ENCODE data around the gene NBEAL2.

Gene NBEAL2

DNA sequence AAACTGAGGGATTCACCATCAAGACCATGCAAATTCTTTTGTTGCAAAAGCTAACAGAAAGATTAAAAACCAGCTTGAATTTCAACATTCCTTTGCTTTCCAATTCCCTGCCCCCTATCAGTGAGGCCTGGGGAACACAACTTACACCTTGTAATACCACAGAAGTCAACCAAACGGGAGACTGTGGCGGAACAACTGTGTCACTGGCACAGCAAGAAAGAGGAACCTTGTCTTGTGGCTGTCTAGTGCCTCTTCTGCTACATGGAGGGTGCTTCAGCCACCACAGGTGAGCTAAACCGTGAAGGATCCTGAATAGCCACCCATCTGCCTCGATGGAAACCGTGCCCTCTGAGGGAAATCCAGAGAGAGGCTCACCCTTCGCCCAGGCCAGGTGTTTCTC is 14.3 kb upstream of the NBEAL2 start:
- H3K4me3 ChIP-seq (ENCODE audit: low read depth, low read length) = no peak overlapping the region
- DNase-seq (ENCODE audit: low read depth, low spot score) = no peak
- POLR2A ChIA-PET = interaction anchor here (1.4 kb wide), 1 partner anchor 11 kb away, joined by 4 read pairs; no protein-coding TSS in a partner anchor
- TF ChIP-seq CTCF (IDR thresholded peaks at IDR 0.05; ENCODE audit: insufficient read depth, low read length, missing control alignments) = no peak
- CTCF ChIA-PET = interaction anchor here (0.6 to 1.4 kb wide), 2 partner anchors 8 to 29 kb away, joined by 3 to 4 read pairs; no protein-coding TSS in a partner anchor

DNA sequence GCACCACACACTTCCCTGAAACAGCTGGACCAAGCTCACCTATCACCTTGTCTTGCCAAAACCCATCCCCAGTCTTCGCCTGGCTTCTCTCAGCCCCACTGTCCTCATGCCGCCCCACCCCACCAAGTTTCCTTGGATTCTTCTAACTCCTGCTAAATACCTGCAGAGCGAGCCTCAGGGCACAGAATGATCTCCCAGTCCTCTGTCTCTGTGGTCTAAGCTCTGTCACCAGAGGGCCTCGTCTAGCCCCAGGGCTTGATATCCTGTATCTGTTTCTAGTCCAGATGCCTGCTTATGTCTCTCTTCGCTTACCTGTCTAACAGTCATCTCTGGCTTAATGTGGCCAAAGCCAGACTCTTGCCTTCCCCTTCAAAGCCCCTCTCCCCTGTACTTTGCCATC is 12.7 kb upstream of the NBEAL2 start:
- TF ChIP-seq CTCF (IDR thresholded peaks at IDR 0.05; ENCODE audit: insufficient read depth, low read length, missing control alignments) = no peak
- no peak overlapping the region for H3K4me3 ChIP-seq (ENCODE audit: low read depth, low read length)
- ChIA-PET CTCF (interaction anchor here (1.0 kb wide), 1 partner anchor 31 kb away, joined by 3 read pairs; no protein-coding TSS in a partner anchor), POLR2A (interaction anchor here (1.4 kb wide), 1 partner anchor 9 kb away, joined by 4 read pairs; no protein-coding TSS in a partner anchor)
- no peak for DNase-seq (ENCODE audit: low read depth, low spot score)

DNA sequence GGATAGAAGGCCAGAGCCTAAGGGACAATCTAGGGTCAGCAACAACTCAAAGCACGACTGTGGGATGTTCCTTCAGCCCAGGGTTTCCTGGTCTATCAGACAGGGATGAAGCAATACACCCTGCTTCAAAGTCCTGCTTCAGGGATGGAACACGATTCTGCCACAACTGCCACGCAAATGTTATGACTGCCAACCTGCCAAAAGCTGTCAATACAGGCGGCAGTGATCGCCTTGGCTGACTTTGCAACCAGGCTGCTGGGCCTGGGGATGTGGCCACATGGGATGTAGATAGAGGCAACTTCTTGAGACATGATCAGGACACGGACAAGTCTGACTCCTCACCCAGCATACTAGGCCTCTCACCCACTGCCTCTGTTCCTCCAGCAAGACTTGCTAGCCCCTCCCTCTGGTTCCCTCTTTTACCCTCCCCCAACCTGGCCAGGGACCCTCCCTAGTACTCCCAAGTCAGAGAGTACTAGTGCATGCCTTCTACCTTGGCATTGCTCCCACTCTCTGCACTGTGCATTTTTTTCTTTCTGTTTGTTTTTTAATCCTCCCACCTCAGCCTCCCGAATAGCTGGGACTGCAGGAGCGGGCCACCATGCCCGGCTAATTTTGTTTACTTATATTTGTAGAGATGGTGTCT is 10.6 kb upstream of the NBEAL2 start:
- ChIA-PET POLR2A (no interaction called here), CTCF (interaction anchor here (1.0 to 1.8 kb wide), 2 partner anchors 30 to 33 kb away, joined by 3 to 8 read pairs; no protein-coding TSS in a partner anchor)
- TF ChIP-seq CTCF (IDR thresholded peaks at IDR 0.05; ENCODE audit: insufficient read depth, low read length, missing control alignments) = no peak
- no peak overlapping the region for H3K4me3 ChIP-seq (ENCODE audit: low read depth, low read length)
- DNase-seq (ENCODE audit: low read depth, low spot score) = no peak

GRCh38 chr3:46970391-46971091 is 8.9 kb upstream of the NBEAL2 start:
- TF ChIP-seq CTCF (IDR thresholded peaks at IDR 0.05; ENCODE audit: insufficient read depth, low read length, missing control alignments) = no peak
- POLR2A ChIA-PET = interaction anchor here (0.6 kb wide), 1 partner anchor 23 kb away, joined by 3 read pairs; no protein-coding TSS in a partner anchor
- DNase-seq (ENCODE audit: low read depth, low spot score) = no peak
- no peak overlapping the region for H3K4me3 ChIP-seq (ENCODE audit: low read depth, low read length)
- CTCF ChIA-PET = interaction anchor here (0.9 to 1.8 kb wide), 4 partner anchors 11 to 46 kb away, joined by 3 to 8 read pairs (median 3); no protein-coding TSS in a partner anchor

DNA sequence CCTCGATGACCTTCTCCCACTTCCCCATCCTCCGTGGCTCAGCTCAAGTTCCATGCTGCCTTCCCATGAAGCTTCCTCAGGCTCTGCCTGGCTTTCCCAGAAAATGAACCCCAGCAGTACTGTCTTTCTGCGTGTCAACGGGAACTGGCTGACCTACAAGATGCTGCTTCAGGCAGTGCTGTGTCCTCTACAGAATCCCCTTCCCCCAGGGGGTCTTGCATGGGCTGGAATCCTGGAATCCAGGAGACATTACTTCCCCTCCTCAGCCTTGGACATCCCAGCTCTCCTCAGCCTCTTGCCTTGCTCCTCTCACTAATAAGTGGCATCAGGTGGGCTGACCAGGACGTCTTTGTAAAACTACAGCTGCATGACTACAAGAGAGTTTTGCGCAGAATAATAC is 8.3 kb upstream of the NBEAL2 start:
- no peak overlapping the region for H3K4me3 ChIP-seq (ENCODE audit: low read depth, low read length)
- DNase-seq (ENCODE audit: low read depth, low spot score) = no peak
- no peak for TF ChIP-seq CTCF (IDR thresholded peaks at IDR 0.05; ENCODE audit: insufficient read depth, low read length, missing control alignments)
- POLR2A ChIA-PET = interaction anchor here (0.6 kb wide), 1 partner anchor 24 kb away, joined by 3 read pairs; no protein-coding TSS in a partner anchor
- CTCF ChIA-PET = interaction anchor here (0.9 to 1.1 kb wide), 2 partner anchors 36 to 47 kb away, joined by 3 read pairs; no protein-coding TSS in a partner anchor

GRCh38 chr3:46971742-46972141 is 7.7 kb upstream of the NBEAL2 start:
- TF ChIP-seq CTCF (IDR thresholded peaks at IDR 0.05; ENCODE audit: insufficient read depth, low read length, missing control alignments) = no peak
- DNase-seq (ENCODE audit: low read depth, low spot score) = no peak
- H3K4me3 ChIP-seq (ENCODE audit: low read depth, low read length) = no peak overlapping the region

More at GRCh38 chr3:46971742-46972141, 7.7 kb upstream of the NBEAL2 start:
- ChIA-PET POLR2A (no interaction called here), CTCF (interaction anchor here (0.9 kb wide), 1 partner anchor 36 kb away, joined by 3 read pairs; no protein-coding TSS in a partner anchor)
